Pancreas (tissue), 10 donors: Measurements from ENCODE around the gene FNDC3A. TPM values are rescaled to one million over a fixed set of nuclear protein-coding genes. Genes with fewer than 3 reads are reported as not detected.

Experiments used
- ATAC-seq, 4 donors: fragments of 200-7000 bp; cut with Tn5 transposase; one replicate each; pipeline versions ENCODE4 v1.8.0 to v1.9.1; 2020; ENCODE audit warnings: mild to moderate bottlenecking in 4 of 4, moderate library complexity in 4 of 4
- DNase-seq, 6 donors: peaks; one replicate each; pipeline ENCODE4 v3.0.0-alpha.2; 2020
- FAIRE-seq: peaks from 2 replicates; lab custom pipeline; 2012; peaks lifted over from hg19 to GRCh38; lab: Jason Lieb, UNC
- H3K27ac ChIP-seq, 4 donors: fragments of 200-600 bp; sonication (generic); 1 replicate in 3 of 4; 2 replicates in 1 of 4; pipeline versions ENCODE4 v1.5.0 to v1.8.0; 2020
- H3K27me3 ChIP-seq, 4 donors: fragments of 200-600 bp; one replicate each; pipeline ENCODE4 v1.8.0; 2021
- H3K36me3 ChIP-seq, 3 donors: fragments of 200-600 bp; sonication (generic) in 1 of 3; one replicate each; pipeline versions ENCODE4 v1.5.0 to v1.8.0; 2020 to 2021
- H3K4me1 ChIP-seq, 3 donors: fragments of 200-600 bp; one replicate each; pipeline ENCODE4 v1.8.0; 2021
- H3K4me3 ChIP-seq, 4 donors: fragments of 200-600 bp; sonication (generic) in 2 of 4; one replicate each; pipeline versions ENCODE4 v1.5.0 to v1.8.0; 2020 to 2021
- H3K9me3 ChIP-seq, 4 donors: fragments of 200-600 bp; one replicate each; pipeline ENCODE4 v1.8.0; 2021
- CTCF ChIP-seq, 4 donors: fragments of 200-600 bp; sonication (generic) in 3 of 4; IDR thresholded peaks; one replicate each; pipeline versions ENCODE4 v1.5.0 to v1.8.0; 2021; ENCODE audit warnings: antibody characterized with exemption in 4 of 4
- WGBS, 2 donors: extraction: QIAGEN DNeasy Blood & Tissue Kit; methylation state at CpG; one replicate each; pipeline ENCODE4 v1.1.7; 2013; 5-methylcytosine and 5-hydroxymethylcytosine counted together
- intact Hi-C, 3 donors: fragments of 100-400 bp; cut with DNase I; formaldehyde crosslinking; loops; one replicate each; pipeline versions ENCODE4 v1.11.1 to v1.14.2; 2022
- polyA plus RNA-seq, 2 donors: library from polyadenylated mRNA; stranded (reverse); fragments of 200-250 nt; gene quantifications; one replicate each; pipeline ENCODE4 v1.2.3, GENCODE V29; 2013
- total RNA-seq, 6 donors: library from RNA; stranded (reverse); fragmentation: NEBNext Ultra II Directional in 4 of 6; extraction: Animal tissue kit (Norgen Biotek cat#: 25700) in 4 of 6; gene quantifications; one replicate each; pipeline versions ENCODE4 v1.2.1 to v1.2.4, GENCODE V29; 2021 to 2023
- donor health status: healthy with polysubstance abuse.
- donor health status: DM: no; HTN: no; CAD: no; lungs with moderate emphysema.
- donor health status: DM: no; HTN: no; CAD: no.
- donor health status: control.
- donor health status: control.
- donor health status: Bipolar disorder and iron deficiency.
- donor health status: DM: yes; HTN: yes; CAD: no.
- donor health status: DM: no; HTN: no; CAD: no.
- donor health status: DM: no; HTN: no; CAD: no.
- donor health status: DM: yes; HTN: yes; CAD: no.

The FNDC3A gene
- total and polyA plus RNA-seq, 8 donors: 22.4 to 65.5 (median 47.2) TPM

- ATAC-seq (no peak), FAIRE-seq (no peak), DNase-seq (no peak)
- no peak overlapping the region for H3K4me3 ChIP-seq
- intact Hi-C loops: no loop called here
- no peaks in the 10 kb centered on the region for H3K9me3 ChIP-seq
- H3K36me3 ChIP-seq: no peaks in the 10 kb centered on the region
- H3K27me3 ChIP-seq: peaks cover 0 to 12% (median 0%) of the 10 kb centered on the region in 4 donors
- WGBS, 2 donors: 88 to 93% methylated on average over 6 of the region's 6 CpGs
- TF ChIP-seq CTCF (IDR thresholded peaks at IDR 0.05): no peak
- no peak overlapping the region for H3K27ac ChIP-seq
- H3K4me1 ChIP-seq: peaks cover 0 to 9% (median 0%) of the 10 kb centered on the region in 3 donors
Observed at GRCh38 chr13:49216334-49216733, 240.6 kb downstream of the FNDC3A start.

GRCh38 chr13:49217962-49218492 lies 242.3 kb downstream of the FNDC3A start:
- Histone ChIP-seq H3K36me3 (no peaks in the 10 kb centered on the region), H3K4me1 (peaks cover 0 to 9% (median 0%) of the 10 kb centered on the region in 3 donors), H3K4me3 (no peak overlapping the region), H3K9me3 (no peaks in the 10 kb centered on the region), H3K27ac (no peak overlapping the region), H3K27me3 (peaks cover 0 to 12% (median 0%) of the 10 kb centered on the region in 4 donors)
- intact Hi-C loops: no loop called here
- no peak for FAIRE-seq
- TF ChIP-seq CTCF (IDR thresholded peaks at IDR 0.05): no peak
- WGBS, 2 donors: 52 to 55% methylated on average over 17 of the region's 17 CpGs
- ATAC-seq: no peak
- no peak for DNase-seq

- H3K27me3 ChIP-seq: peaks cover 0 to 12% (median 0%) of the 10 kb centered on the region in 4 donors
- WGBS, 2 donors: 32 to 33% methylated on average over 25 of the region's 25 CpGs
Observed at GRCh38 chr13:49218493-49219051, 242.9 kb downstream of the FNDC3A start.

GRCh38 chr13:49219647-49220035 lies 243.9 kb downstream of the FNDC3A start:
- TF ChIP-seq CTCF (IDR thresholded peaks at IDR 0.05): no peak
- WGBS, 2 donors: 22 to 23% methylated on average over 17 of the region's 17 CpGs
- Histone ChIP-seq H3K4me1 (peaks cover 0 to 4% (median 0%) of the 10 kb centered on the region in 3 donors), H3K36me3 (no peaks in the 10 kb centered on the region), H3K9me3 (no peaks in the 10 kb centered on the region), H3K27me3 (peaks cover 0 to 12% (median 0%) of the 10 kb centered on the region in 4 donors), H3K4me3 (peak overlapping the region in 3 of 4 donors; percentile 7 to 47 (median 29)), H3K27ac (no peak overlapping the region)
- ATAC-seq (no peak), FAIRE-seq (no peak), DNase-seq (no peak)
- intact Hi-C loops: no loop called here

More at GRCh38 chr13:49218493-49219051, 242.9 kb downstream of the FNDC3A start:
- ATAC-seq: no peak
- no peak overlapping the region for H3K27ac ChIP-seq
- H3K9me3 ChIP-seq: no peaks in the 10 kb centered on the region
- peaks cover 0 to 9% (median 0%) of the 10 kb centered on the region in 3 donors for H3K4me1 ChIP-seq
- H3K4me3 ChIP-seq: no peak overlapping the region
- no peak for FAIRE-seq
- H3K36me3 ChIP-seq: no peaks in the 10 kb centered on the region
- intact Hi-C loops: no loop called here
- no peak for TF ChIP-seq CTCF (IDR thresholded peaks at IDR 0.05)
- DNase-seq: peak in 1 of 6 donors; percentile 33
